SH-SY5Y (cell line): ENCODE measurements around the gene ARHGEF3.

Experiments used
- GATA2 ChIP-seq: IDR thresholded peaks from 2 replicates; pipeline ENCODE4 v1.6.1; 2011; ENCODE audit warnings: mild to moderate bottlenecking, low read depth, low read length
- GATA3 ChIP-seq: IDR thresholded peaks from 2 replicates; pipeline ENCODE4 v1.6.1; 2011; ENCODE audit warnings: low read depth, mild to moderate bottlenecking, low read length, moderate library complexity

GRCh38 chr3:56689303-56689702, 112.4 kb downstream of the ARHGEF3 start:
- TF ChIP-seq GATA2 (no peak), GATA3 (no peak)
